Peyer's patch (tissue), 4 donors: ENCODE measurements around the gene GLIPR1L2. TPM values are rescaled to one million over a fixed set of nuclear protein-coding genes. Genes with fewer than 3 reads are reported as not detected.
"Not testable (repeated sequence)": the region's sequence is repeated elsewhere in the genome, so short reads cannot be mapped to it uniquely, and the experiment has no call there.

ENCODE experiments used
- DNase-seq, 3 donors: peaks; one replicate each; pipeline ENCODE4 v3.0.0-alpha.2; 2017 to 2019
- H3K27ac ChIP-seq, 4 donors: fragments of 200-600 bp; sonication (generic); one replicate each; pipeline ENCODE4 v1.5.1; 2016 to 2019
- H3K27me3 ChIP-seq, 2 donors: fragments of 200-600 bp; sonication (generic); one replicate each; pipeline ENCODE4 v1.5.1; 2019
- H3K36me3 ChIP-seq, 3 donors: fragments of 200-600 bp; sonication (generic); one replicate each; pipeline ENCODE4 v1.5.1; 2016 to 2019
- H3K4me1 ChIP-seq, 4 donors: fragments of 200-600 bp; sonication (generic); one replicate each; pipeline ENCODE4 v1.5.1; 2016 to 2019
- H3K4me3 ChIP-seq, 4 donors: fragments of 200-600 bp; sonication (generic); 1 replicate in 3 of 4; 2 replicates in 1 of 4; pipeline ENCODE4 v1.5.1; 2016 to 2019; ENCODE audit warnings: mild to moderate bottlenecking in 1 of 4
- H3K9me3 ChIP-seq, 4 donors: fragments of 200-600 bp; sonication (generic); one replicate each; pipeline ENCODE4 v1.5.1; 2016 to 2019; ENCODE audit warnings: mild to moderate bottlenecking in 1 of 4
- CTCF ChIP-seq, 6 experiments: fragments of 450-650 bp in 4 of 6; fragments of 200-600 bp in 2 of 6; sonication (generic) in 1 of 6; IDR thresholded peaks; one replicate each; pipeline ENCODE4 v1.5.1; 2017 to 2019; ENCODE audit warnings: antibody characterized with exemption in 6 of 6, mild to moderate bottlenecking in 3 of 6, moderate library complexity in 1 of 6
- POLR2A ChIP-seq, 2 donors: fragments of 450-650 bp; IDR thresholded peaks; one replicate each; pipeline ENCODE4 v1.5.1; 2017; ENCODE audit warnings: antibody characterized with exemption in 2 of 2, mild to moderate bottlenecking in 2 of 2, moderate library complexity in 2 of 2
- total RNA-seq, 4 donors: library from RNA; depleted of rRNA; stranded (reverse); fragments of >200 nt; gene quantifications; one replicate each; pipeline ENCODE4 v1.1.0, GENCODE V29; 2016

Gene GLIPR1L2
- total RNA-seq, 4 donors from 2014 or later: 0.40 to 3.3 TPM; not detected in 2

GRCh38 chr12:75439930-75440329 lies 49.0 kb downstream of the GLIPR1L2 start:
- DNase-seq: no peak
- H3K4me1 ChIP-seq: no peaks in the 10 kb centered on the region
- TF ChIP-seq CTCF (IDR thresholded peaks at IDR 0.05) (no peak), POLR2A (IDR thresholded peaks at IDR 0.05) (no peak)
- H3K36me3 ChIP-seq: no peaks in the 10 kb centered on the region
- no peaks in the 10 kb centered on the region for H3K27me3 ChIP-seq
- H3K4me3 ChIP-seq: no peak overlapping the region
- H3K27ac ChIP-seq: no peak overlapping the region
- no peaks in the 10 kb centered on the region for H3K9me3 ChIP-seq

GRCh38 chr12:75441687-75442449 lies 51.0 kb downstream of the GLIPR1L2 start:
- not testable (repeated sequence) for DNase-seq, H3K27me3 ChIP-seq, H3K36me3 ChIP-seq, H3K9me3 ChIP-seq, H3K27ac ChIP-seq, H3K4me1 ChIP-seq, H3K4me3 ChIP-seq

GRCh38 chr12:75442454-75442853 lies 51.6 kb downstream of the GLIPR1L2 start:
- not testable (repeated sequence) for H3K27me3 ChIP-seq, DNase-seq, H3K4me3 ChIP-seq, H3K4me1 ChIP-seq, H3K9me3 ChIP-seq, H3K36me3 ChIP-seq, H3K27ac ChIP-seq

GRCh38 chr12:75443709-75444108 lies 52.8 kb downstream of the GLIPR1L2 start:
- Histone ChIP-seq H3K4me1 (no peaks in the 10 kb centered on the region), H3K36me3 (no peaks in the 10 kb centered on the region), H3K4me3 (no peak overlapping the region), H3K27me3 (no peaks in the 10 kb centered on the region), H3K27ac (no peak overlapping the region), H3K9me3 (no peaks in the 10 kb centered on the region)
- no peak for TF ChIP-seq CTCF (IDR thresholded peaks at IDR 0.05)
- no peak for TF ChIP-seq POLR2A (IDR thresholded peaks at IDR 0.05)
- DNase-seq: no peak

GRCh38 chr12:75444429-75445136 lies 53.7 kb downstream of the GLIPR1L2 start:
- Histone ChIP-seq H3K27ac (no peak overlapping the region), H3K27me3 (no peaks in the 10 kb centered on the region), H3K4me3 (no peak overlapping the region), H3K9me3 (no peaks in the 10 kb centered on the region), H3K36me3 (no peaks in the 10 kb centered on the region), H3K4me1 (no peaks in the 10 kb centered on the region)
- no peak for TF ChIP-seq CTCF (IDR thresholded peaks at IDR 0.05)
- TF ChIP-seq POLR2A (IDR thresholded peaks at IDR 0.05): no peak
- no peak for DNase-seq

GRCh38 chr12:75445137-75445507 lies 54.2 kb downstream of the GLIPR1L2 start:
- H3K9me3 ChIP-seq, H3K27me3 ChIP-seq, DNase-seq, H3K27ac ChIP-seq, H3K36me3 ChIP-seq, H3K4me3 ChIP-seq, H3K4me1 ChIP-seq: not testable (repeated sequence)

- H3K27ac ChIP-seq: no peak overlapping the region
- no peaks in the 10 kb centered on the region for H3K9me3 ChIP-seq
- H3K36me3 ChIP-seq: no peaks in the 10 kb centered on the region
- no peaks in the 10 kb centered on the region for H3K27me3 ChIP-seq
- TF ChIP-seq POLR2A (IDR thresholded peaks at IDR 0.05) (no peak), CTCF (IDR thresholded peaks at IDR 0.05) (no peak)
- no peak overlapping the region for H3K4me3 ChIP-seq
- DNase-seq: no peak
- no peaks in the 10 kb centered on the region for H3K4me1 ChIP-seq
These were observed 56.0 kb downstream of the GLIPR1L2 start for GRCh38 chr12:75446857-75447256.
